ENCODE data around the gene EFL1.

Gene EFL1

DNA sequence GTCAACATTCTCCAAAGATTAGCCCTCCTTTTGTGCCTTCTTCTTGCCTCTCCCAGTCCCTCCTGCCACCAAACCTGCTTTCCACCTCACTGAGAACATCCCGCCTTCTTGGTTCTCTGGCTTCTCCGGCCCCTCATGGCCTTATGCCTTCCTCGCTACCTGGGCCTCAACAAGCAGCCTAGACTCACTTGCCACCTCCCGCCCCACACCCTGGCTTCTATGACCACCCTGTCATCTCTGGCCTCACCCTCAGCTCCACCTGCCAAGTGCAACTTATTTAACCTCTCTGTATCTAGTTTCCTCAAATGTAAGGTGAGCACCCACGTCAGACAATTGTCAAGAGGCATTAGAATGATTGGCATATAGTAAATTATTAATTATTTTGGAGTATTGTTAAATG, 147.9 kb downstream of the EFL1 start:
- no peak for DNase-seq

- no peak for DNase-seq
Measured at GRCh38 chr15:82113106-82113715, 149.3 kb downstream of the EFL1 start.

DNA sequence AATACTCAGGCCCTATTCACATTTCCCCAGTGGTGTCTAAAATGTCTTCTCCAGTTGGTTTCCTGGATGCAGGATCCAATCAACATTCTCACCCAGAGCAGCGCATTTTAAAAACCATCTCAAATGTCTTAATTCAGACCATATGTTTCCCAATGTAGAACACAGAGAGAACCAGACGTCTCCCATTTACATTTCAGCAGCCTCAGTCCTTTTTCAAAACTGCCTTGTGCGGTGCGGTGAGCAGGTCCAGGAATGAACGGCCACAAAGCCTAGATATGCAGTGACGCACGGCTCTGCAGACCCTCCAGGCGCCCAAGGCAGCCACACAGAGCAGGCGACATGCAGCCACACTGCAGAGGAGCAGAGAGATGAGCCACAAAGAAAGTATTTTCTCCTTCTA, 150.6 kb downstream of the EFL1 start:
- DNase-seq = no peak

- DNase-seq = no peak
Measured at GRCh38 chr15:82110144-82110543, 152.4 kb downstream of the EFL1 start.

DNA sequence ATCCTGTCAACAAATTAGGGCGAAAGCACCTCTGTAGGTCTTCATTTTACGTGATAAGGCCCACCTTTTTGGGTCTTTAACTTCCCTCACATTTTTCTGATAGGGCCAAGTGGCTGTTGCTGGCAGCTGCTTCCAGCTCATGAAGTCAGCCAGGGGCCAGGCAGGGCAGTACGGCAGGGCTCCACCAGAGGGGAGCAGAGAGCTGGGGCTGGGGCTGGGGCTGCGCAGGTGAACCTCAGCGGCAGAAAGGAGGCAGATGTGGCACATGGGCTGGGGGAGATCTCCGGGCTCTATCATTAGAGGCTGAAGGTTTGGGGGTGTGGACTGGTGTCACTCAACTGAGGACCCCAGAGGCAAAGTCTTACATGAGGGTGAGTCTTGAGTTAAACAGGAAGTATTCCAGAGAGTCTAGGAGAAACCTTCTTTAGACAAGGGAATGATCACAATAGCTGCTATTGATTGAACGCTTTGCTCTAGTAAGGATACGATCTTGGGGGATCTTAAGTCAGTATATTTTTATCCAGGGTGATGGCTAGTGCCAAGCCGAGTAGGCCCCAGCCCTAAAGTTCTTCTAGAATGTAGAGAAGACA, 153.9 kb downstream of the EFL1 start:
- DNase-seq = no peak

DNA sequence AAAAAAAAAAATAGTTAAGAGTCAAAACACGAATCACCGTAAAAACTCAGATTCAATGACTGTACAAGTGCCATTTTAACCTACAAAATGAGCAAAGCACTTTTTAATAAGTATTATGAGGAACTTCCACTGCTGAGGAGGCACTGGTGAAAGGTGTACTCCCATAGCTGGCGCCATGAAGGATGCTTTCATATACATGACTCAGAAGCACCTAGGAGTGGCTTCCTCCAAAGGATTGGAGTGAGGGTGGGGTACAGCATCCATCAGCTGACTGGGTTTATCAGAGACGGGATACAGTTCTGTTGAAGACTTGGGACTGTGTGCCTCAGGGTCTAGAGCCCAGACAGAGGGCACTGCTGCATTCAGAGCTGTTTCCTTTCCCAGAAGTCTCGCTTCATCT, 155.9 kb downstream of the EFL1 start:
- no peak for DNase-seq

GRCh38 chr15:82105451-82106215, 156.9 kb downstream of the EFL1 start:
- DNase-seq = no peak

GRCh38 chr15:82103468-82103867, 159.1 kb downstream of the EFL1 start:
- no peak for DNase-seq

- DNase-seq = no peak
Measured at GRCh38 chr15:82100111-82100929, 162.2 kb downstream of the EFL1 start.

GRCh38 chr15:82098674-82099073, 163.9 kb downstream of the EFL1 start:
- DNase-seq = no peak

GRCh38 chr15:82095803-82096202, 166.7 kb downstream of the EFL1 start:
- DNase-seq = no peak

- no peak for DNase-seq
Measured at GRCh38 chr15:82093774-82094211, 168.7 kb downstream of the EFL1 start.

DNA sequence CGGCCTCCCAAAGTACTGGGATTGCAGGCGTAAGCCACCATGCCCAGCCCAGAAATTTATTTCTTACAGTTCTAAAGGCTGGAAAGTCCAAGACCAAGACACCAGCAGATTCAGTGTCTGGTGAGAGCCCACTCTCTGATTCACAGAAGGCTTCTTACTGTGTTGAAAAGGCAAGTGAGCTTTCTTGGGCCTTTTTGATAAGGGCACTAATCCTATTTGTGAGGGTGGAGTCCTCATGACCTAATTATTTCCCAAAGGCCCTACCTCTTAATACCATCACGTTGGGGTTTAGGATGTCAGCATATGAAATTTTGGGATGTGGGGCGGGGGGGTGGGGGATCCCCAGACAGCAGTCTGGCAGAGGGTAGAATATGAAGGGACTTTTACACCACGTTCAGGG, 169.2 kb downstream of the EFL1 start:
- no peak for DNase-seq

GRCh38 chr15:82091636-82092140, 170.8 kb downstream of the EFL1 start:
- no peak for DNase-seq

DNA sequence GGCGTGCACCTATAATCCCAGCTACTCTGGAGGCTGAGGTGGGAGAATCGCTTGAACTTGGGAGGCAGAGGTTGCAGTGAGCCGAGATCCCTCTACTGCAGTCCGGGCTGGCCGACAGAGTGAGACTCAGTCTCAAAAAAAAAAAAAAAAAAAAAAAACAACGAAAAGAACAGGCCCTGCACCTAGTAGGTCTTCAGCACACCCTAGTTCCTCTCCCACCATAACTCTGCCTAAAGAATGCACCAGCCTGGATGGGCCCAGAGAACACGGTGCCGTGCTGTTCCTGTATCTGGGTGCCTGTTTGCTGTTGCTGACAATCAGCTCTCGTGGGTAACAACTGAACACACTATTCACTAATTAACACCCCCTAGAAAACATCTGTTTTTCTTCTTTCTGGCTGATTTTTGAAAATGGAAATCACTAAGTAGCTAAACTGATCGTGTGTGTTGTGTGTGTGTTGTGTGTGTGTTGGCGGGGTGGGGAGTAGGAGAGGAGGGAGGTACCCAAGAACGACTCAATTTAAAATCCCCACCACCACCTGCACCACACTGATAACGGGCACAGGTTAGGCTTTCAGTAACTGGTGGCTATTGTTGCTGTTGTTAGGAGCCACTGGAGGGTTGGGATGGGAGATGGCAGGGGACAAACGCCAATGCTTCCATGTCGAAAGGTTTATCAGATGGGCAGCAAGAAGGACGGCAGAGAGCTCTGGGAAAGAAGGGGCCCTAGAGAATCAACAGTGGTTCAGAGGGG, 176.1 kb downstream of the EFL1 start:
- no peak for DNase-seq

DNA sequence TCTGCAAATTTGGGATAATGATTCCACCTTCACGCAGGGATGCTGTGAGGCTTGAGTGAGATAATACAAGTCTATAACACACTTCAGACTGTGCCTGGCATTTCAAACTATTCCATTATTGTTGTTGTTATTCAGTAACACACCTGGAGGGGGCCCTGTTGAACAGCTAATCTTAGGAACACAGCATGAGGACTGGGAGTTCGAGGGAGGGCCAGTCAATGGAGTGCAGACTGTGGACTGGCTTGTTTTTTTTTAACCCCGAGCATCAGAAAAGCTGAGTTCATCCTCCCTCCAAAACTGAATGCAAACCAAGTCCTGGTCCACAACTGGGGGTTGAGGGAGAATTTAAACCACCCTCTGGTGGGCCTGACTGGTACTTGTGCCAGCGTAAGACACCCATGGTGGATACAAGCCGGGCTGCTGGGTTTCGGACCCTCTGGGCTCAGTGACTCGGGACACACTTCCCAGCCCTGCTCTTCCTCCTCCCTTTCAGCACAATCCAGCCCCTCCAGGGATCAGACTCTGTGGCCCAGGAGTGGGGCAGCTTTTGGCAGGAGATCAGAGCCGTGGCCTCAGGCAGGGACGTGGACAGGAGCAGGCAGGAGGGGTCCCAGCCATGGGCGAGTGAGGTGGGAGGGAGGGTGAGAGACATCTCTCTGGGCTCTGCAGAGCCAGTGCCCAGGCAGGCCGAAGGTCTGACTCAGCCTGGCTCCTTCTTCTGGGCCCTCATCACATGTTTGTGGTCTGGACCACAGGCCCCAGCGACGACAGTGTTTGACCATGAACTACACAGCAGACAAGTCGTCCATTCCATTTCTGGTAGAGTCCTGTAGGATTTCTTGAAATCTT, 180.4 kb downstream of the EFL1 start:
- DNase-seq = no peak

DNA sequence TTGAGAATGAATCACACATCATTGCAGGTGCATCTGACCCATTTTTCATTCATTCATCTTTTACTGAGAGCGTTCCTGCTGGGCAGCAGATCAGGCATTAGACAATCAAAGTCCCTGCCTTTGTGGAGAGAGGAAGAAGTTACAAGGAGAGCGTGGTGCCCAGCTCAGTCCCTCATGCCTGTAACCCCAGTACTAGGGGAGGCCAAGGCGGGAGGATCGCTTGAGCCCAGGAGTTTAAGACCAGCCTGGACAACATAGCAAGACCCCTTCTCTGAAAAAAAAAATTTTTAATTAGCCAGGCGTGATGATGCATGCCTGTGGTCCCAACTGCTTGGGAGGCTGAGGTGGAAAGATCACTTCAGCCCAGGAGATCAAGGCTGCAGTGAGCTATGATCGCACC, 181.8 kb downstream of the EFL1 start:
- DNase-seq = no peak
